T-cell (primary cell): ENCODE results near the gene IQGAP1. TPM values are rescaled to one million over a fixed set of nuclear protein-coding genes. Genes with fewer than 3 reads are reported as not detected.

Experiments used
- ATAC-seq, 4 experiments: fragments of 200-7000 bp in 3 of 4; fragments of 150-1000 bp in 1 of 4; cut with Tn5 transposase; replicated peaks in 1 of 4; 1 replicate in 3 of 4; 2 replicates in 1 of 4; pipeline ENCODE4 v1.10.0; 2021; ENCODE audit warnings: moderate library complexity in 3 of 4, mild to moderate bottlenecking in 2 of 4, moderate number of reproducible peaks in 1 of 4
- CTCF ChIA-PET, 2 donors: fragments of 300-600 bp; sonication (Branson Sonifier 250); formaldehyde crosslinking; loops; one replicate each; lab custom pipeline; 2022; ENCODE audit warnings: antibody characterized with exemption in 2 of 2; lab: Charles Lee
- POLR2A ChIA-PET, 2 donors: fragments of 300-600 bp; sonication (Branson Sonifier 250); formaldehyde crosslinking; loops; one replicate each; lab custom pipeline; 2022; ENCODE audit warnings: antibody characterized with exemption in 2 of 2; lab: Charles Lee
- DNase-seq, 35 experiments: peaks; one replicate each; pipeline versions ENCODE4 v3.0.0 to v3.0.0-alpha.2; 2013 to 2023
- H3K27ac ChIP-seq: one replicate; pipeline ENCODE4 v1.5.1; 2013; ENCODE audit warnings: low read length
- H3K27me3 ChIP-seq, 2 experiments: replicated peaks in 1 of 2; 1 replicate in 1 of 2; 2 replicates in 1 of 2; pipeline versions ENCODE4 v1.6.1 to v1.7.0; 2013; ENCODE audit warnings: low read length in 1 of 2, mixed read lengths in 1 of 2; ENCODE audit not compliant: control insufficient read depth in 2 of 2, insufficient read depth in 2 of 2; ENCODE audit errors: extremely low read depth in 1 of 2
- H3K36me3 ChIP-seq, 2 donors: 1 replicate in 1 of 2; 2 replicates in 1 of 2; pipeline versions ENCODE4 v1.6.1 to v1.7.0; 2013; ENCODE audit warnings: low read length in 1 of 2; ENCODE audit not compliant: control insufficient read depth in 2 of 2, insufficient read depth in 1 of 2; ENCODE audit errors: extremely low read depth in 1 of 2
- H3K4me1 ChIP-seq, 2 experiments: 1 replicate in 1 of 2; 2 replicates in 1 of 2; pipeline versions ENCODE4 v1.6.1 to v1.7.0; 2013; ENCODE audit warnings: low read length in 2 of 2, mixed read lengths in 1 of 2; ENCODE audit not compliant: insufficient read depth in 2 of 2, control insufficient read depth in 1 of 2; ENCODE audit errors: extremely low read depth in 1 of 2
- H3K4me3 ChIP-seq, 2 donors: 1 replicate in 1 of 2; 2 replicates in 1 of 2; pipeline versions ENCODE4 v1.5.1 to v1.7.0; 2013; ENCODE audit warnings: mild to moderate bottlenecking in 2 of 2, low read length in 1 of 2, moderate library complexity in 1 of 2; ENCODE audit not compliant: control insufficient read depth in 1 of 2; ENCODE audit errors: extremely low read depth in 1 of 2
- H3K9me3 ChIP-seq: 2 replicates; pipeline ENCODE4 v1.7.0; 2013
- H3K27ac Mint-ChIP-seq, 2 donors: one replicate each; pipeline ENCODE4 v1.8.0; 2020 to 2021; ENCODE audit warnings: mild to moderate bottlenecking in 2 of 2, mixed read lengths in 2 of 2
- H3K27me3 Mint-ChIP-seq, 2 donors: one replicate each; pipeline ENCODE4 v1.8.0; 2021 to 2022; ENCODE audit warnings: mixed read lengths in 2 of 2
- H3K36me3 Mint-ChIP-seq: one replicate; pipeline ENCODE4 v1.8.0; 2021; ENCODE audit warnings: mixed read lengths
- H3K4me1 Mint-ChIP-seq, 3 donors: one replicate each; pipeline ENCODE4 v1.8.0; 2020 to 2022; ENCODE audit warnings: mixed read lengths in 3 of 3, mild to moderate bottlenecking in 1 of 3
- H3K4me3 Mint-ChIP-seq, 3 donors: one replicate each; pipeline ENCODE4 v1.8.0; 2020 to 2022; ENCODE audit warnings: mild to moderate bottlenecking in 3 of 3, mixed read lengths in 3 of 3, moderate library complexity in 3 of 3
- H3K9me3 Mint-ChIP-seq, 3 donors: one replicate each; pipeline ENCODE4 v1.8.0; 2020 to 2022; ENCODE audit warnings: mixed read lengths in 3 of 3
- WGBS: methylation state at CpG from one replicate; pipeline ENCODE4 v1.1.5; 2013; ENCODE audit warnings: missing lambda C conversion rate; ENCODE audit not compliant: insufficient coverage; 5-methylcytosine and 5-hydroxymethylcytosine counted together
- total RNA-seq, 35 experiments: library from RNA in 6 of 35; stranded (reverse) in 6 of 35; fragments of 120-200 nt in 1 of 35; gene quantifications; one replicate each; pipeline versions ENCODE4 v1.2.1 to v1.2.4 and lab custom pipeline; 2013 to 2026

Gene IQGAP1
- total RNA-seq, 5 donors from 2014 or later (not counting 1 experiment from before 2014, with no cell fraction given): 125 to 158 (median 127) TPM

DNA sequence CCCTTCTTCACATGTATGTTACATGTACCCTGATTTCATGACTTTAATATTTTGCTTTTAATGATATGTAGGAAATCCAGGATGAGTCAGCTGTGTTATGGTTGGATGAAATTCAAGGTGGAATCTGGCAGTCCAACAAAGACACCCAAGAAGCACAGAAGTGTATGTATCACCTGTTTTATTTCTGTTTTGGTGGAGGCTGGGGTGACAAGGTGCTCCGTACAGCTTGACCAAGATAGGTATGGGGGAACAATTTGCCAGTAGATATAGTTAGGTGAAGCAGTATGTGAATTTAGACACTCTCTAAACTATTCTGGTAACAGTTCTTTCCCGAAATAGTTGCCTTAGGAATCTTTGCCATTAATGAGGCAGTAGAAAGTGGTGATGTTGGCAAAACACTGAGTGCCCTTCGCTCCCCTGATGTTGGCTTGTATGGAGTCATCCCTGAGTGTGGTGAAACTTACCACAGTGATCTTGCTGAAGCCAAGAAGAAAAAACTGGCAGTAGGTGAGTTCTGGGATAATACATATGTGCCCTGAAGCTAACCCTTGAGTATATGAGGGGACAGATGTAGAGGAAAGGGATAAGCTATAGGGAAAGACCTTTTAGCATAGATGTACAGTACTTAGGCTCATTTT, 78.0 kb downstream of the IQGAP1 start:
- H3K9me3 Mint-ChIP-seq: no peaks in the 10 kb centered on the region
- ATAC-seq (no peak), DNase-seq (no peak)
- no peaks in the 10 kb centered on the region for H3K27me3 ChIP-seq
- ChIA-PET CTCF (interaction anchor here in 1 of 2 donors (0.6 to 2.0 kb wide), 2 partner anchors 16 to 1007 kb away, joined by 3 to 7 read pairs; no protein-coding TSS in a partner anchor), POLR2A (interaction anchor here in 1 of 2 donors (0.6 kb wide), 1 partner anchor 1171 kb away, joined by 8 read pairs; no protein-coding TSS in a partner anchor)
- H3K4me1 ChIP-seq: no peaks in the 10 kb centered on the region
- H3K4me1 Mint-ChIP-seq: peaks cover 11 to 19% (median 16%) of the 10 kb centered on the region in 3 donors
- no CpG with 5 or more reads among the region's 3 CpGs for WGBS
- H3K27ac Mint-ChIP-seq: no peak overlapping the region
- no peaks in the 10 kb centered on the region for H3K27me3 Mint-ChIP-seq
- H3K9me3 ChIP-seq: no peaks in the 10 kb centered on the region
- H3K27ac ChIP-seq: no peak overlapping the region
- no peak overlapping the region for H3K4me3 ChIP-seq
- peaks cover 57% of the 10 kb centered on the region for H3K36me3 Mint-ChIP-seq
- H3K4me3 Mint-ChIP-seq: no peak overlapping the region
- H3K36me3 ChIP-seq: peaks cover 3 to 71% of the 10 kb centered on the region in 2 donors

DNA sequence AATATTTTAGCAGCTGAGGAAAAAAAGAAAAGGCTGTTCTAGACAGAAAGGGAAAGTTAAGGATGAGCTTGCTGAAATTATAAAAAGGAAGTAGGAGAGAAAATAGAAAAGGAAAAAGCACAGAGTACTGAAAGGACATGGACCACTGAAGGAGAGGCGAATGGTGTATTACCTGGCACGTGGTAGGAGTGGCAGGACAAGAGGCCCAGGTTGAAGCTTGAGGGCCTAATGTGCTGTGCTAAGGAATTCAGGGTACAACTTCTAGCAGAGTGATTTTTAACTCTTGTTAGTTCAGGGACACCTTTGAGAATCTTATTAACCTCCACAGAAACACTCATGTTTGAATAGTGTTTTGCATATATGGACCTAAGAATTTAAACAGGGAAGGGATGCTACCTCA, 81.7 kb downstream of the IQGAP1 start:
- DNase-seq (no peak), ATAC-seq (no peak)
- CTCF ChIA-PET: interaction anchor here (0.6 to 1.1 kb wide), 2 partner anchors 96 to 150 kb away, joined by 3 read pairs; no protein-coding TSS in a partner anchor
- Histone ChIP-seq H3K4me3 (no peak overlapping the region), H3K36me3 (peaks cover 0 to 79% of the 10 kb centered on the region in 2 donors), H3K9me3 (no peaks in the 10 kb centered on the region), H3K27me3 (no peaks in the 10 kb centered on the region), H3K27ac (no peak overlapping the region), H3K4me1 (no peaks in the 10 kb centered on the region)
- peak overlapping the region; percentile 3 to 74 for H3K27ac Mint-ChIP-seq
- H3K27me3 Mint-ChIP-seq: no peaks in the 10 kb centered on the region
- no peaks in the 10 kb centered on the region for H3K9me3 Mint-ChIP-seq
- WGBS: no CpG with 5 or more reads among the region's 2 CpGs
- POLR2A ChIA-PET: no interaction called here
- peaks cover 5 to 14% (median 11%) of the 10 kb centered on the region in 3 donors for H3K4me1 Mint-ChIP-seq
- H3K4me3 Mint-ChIP-seq: no peak overlapping the region
- peaks cover 67% of the 10 kb centered on the region for H3K36me3 Mint-ChIP-seq

GRCh38 chr15:90470453-90470852, 82.4 kb downstream of the IQGAP1 start:
- H3K4me3 Mint-ChIP-seq: no peak overlapping the region
- 11% methylated on average over 1 of the region's 1 CpG for WGBS
- H3K9me3 Mint-ChIP-seq: no peaks in the 10 kb centered on the region
- H3K27me3 Mint-ChIP-seq: no peaks in the 10 kb centered on the region
- peaks cover 5 to 14% (median 11%) of the 10 kb centered on the region in 3 donors for H3K4me1 Mint-ChIP-seq
- POLR2A ChIA-PET: no interaction called here
- ATAC-seq (no peak), DNase-seq (no peak)
- H3K36me3 Mint-ChIP-seq: peaks cover 63% of the 10 kb centered on the region
- H3K4me3 ChIP-seq: no peak overlapping the region
- peaks cover 0 to 79% of the 10 kb centered on the region in 2 donors for H3K36me3 ChIP-seq
- no peaks in the 10 kb centered on the region for H3K27me3 ChIP-seq
- H3K9me3 ChIP-seq: no peaks in the 10 kb centered on the region
- peak overlapping the region; percentile 36 to 39 for H3K27ac Mint-ChIP-seq
- CTCF ChIA-PET: interaction anchor here in 1 of 2 donors (1.1 kb wide), 1 partner anchor 151 kb away, joined by 3 read pairs; no protein-coding TSS in a partner anchor
- H3K4me1 ChIP-seq: no peaks in the 10 kb centered on the region
- no peak overlapping the region for H3K27ac ChIP-seq

DNA sequence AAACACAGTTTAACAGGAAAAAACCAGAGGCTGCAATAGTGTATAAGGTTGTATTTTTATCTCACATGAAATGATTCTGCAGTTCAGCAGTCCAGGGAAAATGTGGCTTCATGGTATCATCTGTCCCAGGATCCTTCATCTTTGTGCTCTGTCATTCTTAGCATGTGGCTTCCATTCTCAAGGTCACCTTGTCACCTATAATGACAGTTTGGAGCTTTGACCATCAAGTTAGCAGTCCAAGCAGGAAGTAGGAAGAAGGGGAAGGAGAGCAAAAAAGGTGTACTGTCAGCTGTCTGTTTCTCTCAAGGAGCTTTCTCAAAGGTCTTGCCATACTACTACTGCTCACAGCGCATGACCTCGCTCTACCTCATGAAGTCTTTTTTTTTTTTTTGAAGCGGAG, 83.1 kb downstream of the IQGAP1 start:
- Mint-ChIP-seq H3K4me1 (peaks cover 5 to 14% (median 11%) of the 10 kb centered on the region in 3 donors), H3K36me3 (peaks cover 57% of the 10 kb centered on the region), H3K9me3 (no peaks in the 10 kb centered on the region), H3K4me3 (no peak overlapping the region), H3K27me3 (no peaks in the 10 kb centered on the region), H3K27ac (peak overlapping the region; percentile 1 to 36)
- no peak overlapping the region for H3K27ac ChIP-seq
- ATAC-seq: no peak
- H3K4me3 ChIP-seq: no peak overlapping the region
- H3K36me3 ChIP-seq: peaks cover 0 to 73% of the 10 kb centered on the region in 2 donors
- ChIA-PET CTCF (interaction anchor here (0.6 to 1.1 kb wide), 2 partner anchors 103 to 152 kb away, joined by 3 read pairs; no protein-coding TSS in a partner anchor), POLR2A (no interaction called here)
- H3K9me3 ChIP-seq: no peaks in the 10 kb centered on the region
- DNase-seq: no peak
- no peaks in the 10 kb centered on the region for H3K4me1 ChIP-seq
- WGBS: 100% methylated on average over 2 of the region's 3 CpGs
- no peaks in the 10 kb centered on the region for H3K27me3 ChIP-seq

DNA sequence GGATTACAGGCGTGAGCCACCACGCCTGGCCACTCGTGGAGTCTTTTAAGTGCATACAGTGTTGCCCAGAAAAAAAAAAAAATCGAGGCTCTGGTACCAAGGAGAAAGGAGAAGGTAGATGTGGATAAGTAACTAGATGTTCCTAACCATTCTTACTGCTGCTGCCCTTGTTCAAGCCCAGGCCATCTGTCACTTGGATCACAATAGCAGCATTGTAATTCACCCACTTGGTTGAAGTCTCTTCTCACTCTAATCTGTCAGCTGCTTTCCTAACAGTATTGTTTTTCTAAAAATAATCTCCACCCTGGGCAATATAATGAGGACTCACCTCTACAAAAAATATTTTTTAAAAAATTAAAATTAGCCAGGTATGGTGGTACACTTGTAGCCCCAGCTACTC, 83.7 kb downstream of the IQGAP1 start:
- no peaks in the 10 kb centered on the region for H3K27me3 Mint-ChIP-seq
- Histone ChIP-seq H3K27ac (no peak overlapping the region), H3K36me3 (peaks cover 0 to 75% of the 10 kb centered on the region in 2 donors), H3K9me3 (no peaks in the 10 kb centered on the region), H3K27me3 (no peaks in the 10 kb centered on the region), H3K4me3 (no peak overlapping the region), H3K4me1 (no peaks in the 10 kb centered on the region)
- no peak overlapping the region for H3K27ac Mint-ChIP-seq
- CTCF ChIA-PET: no interaction called here
- DNase-seq (no peak), ATAC-seq (no peak)
- POLR2A ChIA-PET: interaction anchor here in 1 of 2 donors (0.6 kb wide), 2 partner anchors 32 to 246 kb away, joined by 3 read pairs; partner anchors contain the start of gene BLM
- H3K36me3 Mint-ChIP-seq: peaks cover 58% of the 10 kb centered on the region
- H3K9me3 Mint-ChIP-seq: no peaks in the 10 kb centered on the region
- no peak overlapping the region for H3K4me3 Mint-ChIP-seq
- WGBS: no CpG with 5 or more reads among the region's 4 CpGs
- H3K4me1 Mint-ChIP-seq: peaks cover 5 to 18% (median 14%) of the 10 kb centered on the region in 3 donors

DNA sequence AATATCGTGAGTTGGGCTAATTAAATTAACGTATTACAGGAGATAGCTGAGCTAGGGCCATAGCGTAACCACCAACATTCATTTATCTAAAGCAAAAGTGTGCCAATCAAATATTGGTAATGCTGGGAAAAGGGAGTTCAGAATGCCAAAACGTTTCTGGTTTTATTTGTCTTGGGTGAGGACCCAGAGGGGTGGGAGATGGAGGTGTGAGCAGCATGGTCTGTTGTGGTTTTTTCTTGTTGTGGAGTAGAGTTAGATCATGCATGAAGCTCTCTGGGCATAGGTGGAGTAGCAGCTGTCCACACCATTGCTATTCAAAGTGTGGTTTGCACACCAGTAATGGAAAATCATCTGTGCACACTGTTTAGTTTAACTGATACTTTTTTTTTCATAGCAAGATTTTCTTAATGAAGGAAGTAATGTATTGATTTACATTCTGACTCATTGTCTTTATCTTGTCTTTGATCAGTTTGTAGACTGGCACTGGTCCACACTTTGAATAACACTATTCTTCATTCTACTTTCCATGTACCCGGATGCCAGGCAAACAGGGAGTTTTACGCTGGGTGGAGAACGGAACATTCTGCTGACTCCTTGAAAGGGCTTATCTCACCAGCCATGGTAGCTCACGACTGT, 90.9 kb downstream of the IQGAP1 start:
- POLR2A ChIA-PET: interaction anchor here (0.6 to 0.7 kb wide), 3 partner anchors 102 to 332 kb away, joined by 3 to 5 read pairs (median 4); partner anchors contain the start of gene BLM (in 1 of the 2)
- WGBS: 52% methylated on average over 4 of the region's 8 CpGs

More for the DNA sequence above, 90.9 kb downstream of the IQGAP1 start:
- H3K27ac ChIP-seq: no peak overlapping the region
- peaks cover 2 to 75% of the 10 kb centered on the region in 2 donors for H3K36me3 ChIP-seq
- Mint-ChIP-seq H3K36me3 (peaks cover 52% of the 10 kb centered on the region), H3K27me3 (no peaks in the 10 kb centered on the region), H3K9me3 (no peaks in the 10 kb centered on the region), H3K4me3 (no peak overlapping the region), H3K27ac (peak overlapping the region; percentile 60 to 63), H3K4me1 (peaks cover 27 to 58% (median 43%) of the 10 kb centered on the region in 3 donors)
- no peak overlapping the region for H3K4me3 ChIP-seq
- peaks cover 0 to 13% of the 10 kb centered on the region in 2 experiments for H3K4me1 ChIP-seq
- CTCF ChIA-PET: interaction anchor here (0.6 to 6.6 kb wide), 6 partner anchors 14 to 180 kb away, joined by 3 to 52 read pairs (median 4); no protein-coding TSS in a partner anchor
- no peaks in the 10 kb centered on the region for H3K27me3 ChIP-seq
- H3K9me3 ChIP-seq: no peaks in the 10 kb centered on the region
- DNase-seq: peak in 1 of 35 experiments; percentile 11
- peak in 3 of 4 experiments; percentile 18 to 24 (median 21) for ATAC-seq
